Neural crest cell (in vitro differentiated cells): ENCODE results near the gene ERH. TPM values are rescaled to one million over a fixed set of nuclear protein-coding genes. Genes with fewer than 3 reads are reported as not detected.

Source experiments
- DNase-seq: peaks from one replicate; pipeline ENCODE4 v3.0.0; 2021; ENCODE audit warnings: low read depth, mixed read lengths, low spot score
- H3K27ac Mint-ChIP-seq: one replicate; pipeline ENCODE4 v1.8.0; 2021; ENCODE audit warnings: mild to moderate bottlenecking, mixed read lengths; ENCODE audit not compliant: unreplicated experiment
- H3K27me3 Mint-ChIP-seq: 2 replicates; pipeline ENCODE4 v1.8.0; 2021; ENCODE audit warnings: low read depth, mild to moderate bottlenecking, mixed read lengths
- H3K36me3 Mint-ChIP-seq: 2 replicates; pipeline ENCODE4 v1.8.0; 2021; ENCODE audit warnings: low read depth, mild to moderate bottlenecking, mixed read lengths
- H3K4me1 Mint-ChIP-seq: 2 replicates; pipeline ENCODE4 v1.8.0; 2021; ENCODE audit warnings: mixed read lengths
- H3K4me3 Mint-ChIP-seq: one replicate; pipeline ENCODE4 v1.8.0; 2021; ENCODE audit warnings: mild to moderate bottlenecking, mixed read lengths
- H3K9me3 Mint-ChIP-seq: 2 replicates; pipeline ENCODE4 v1.8.0; 2021; ENCODE audit warnings: mixed read lengths
- total RNA-seq: library from RNA; stranded (reverse); gene quantifications from 2 replicates; pipeline ENCODE4 v1.2.1, GENCODE V29; 2021
- TF ChIP-seq, protein P1 (sequence below): fragments of 200-600 bp; sonication (generic); conservative IDR thresholded peaks from 2 replicates; pipeline ENCODE4 v1.5.0; 2021; ENCODE audit warnings: antibody characterized with exemption, mild to moderate bottlenecking

The ERH gene
- total RNA-seq, 1 donor from 2014 or later = 456 TPM

GRCh38 chr14:69375722-69376121 is 22.4 kb downstream of the ERH start:
- Mint-ChIP-seq H3K9me3 (peaks cover 12% of the 10 kb centered on the region), H3K4me3 (no peak overlapping the region), H3K36me3 (peaks cover 56% of the 10 kb centered on the region), H3K27me3 (no peaks in the 10 kb centered on the region), H3K27ac (no peak overlapping the region), H3K4me1 (no peaks in the 10 kb centered on the region)
- TF ChIP-seq, protein P1, sequence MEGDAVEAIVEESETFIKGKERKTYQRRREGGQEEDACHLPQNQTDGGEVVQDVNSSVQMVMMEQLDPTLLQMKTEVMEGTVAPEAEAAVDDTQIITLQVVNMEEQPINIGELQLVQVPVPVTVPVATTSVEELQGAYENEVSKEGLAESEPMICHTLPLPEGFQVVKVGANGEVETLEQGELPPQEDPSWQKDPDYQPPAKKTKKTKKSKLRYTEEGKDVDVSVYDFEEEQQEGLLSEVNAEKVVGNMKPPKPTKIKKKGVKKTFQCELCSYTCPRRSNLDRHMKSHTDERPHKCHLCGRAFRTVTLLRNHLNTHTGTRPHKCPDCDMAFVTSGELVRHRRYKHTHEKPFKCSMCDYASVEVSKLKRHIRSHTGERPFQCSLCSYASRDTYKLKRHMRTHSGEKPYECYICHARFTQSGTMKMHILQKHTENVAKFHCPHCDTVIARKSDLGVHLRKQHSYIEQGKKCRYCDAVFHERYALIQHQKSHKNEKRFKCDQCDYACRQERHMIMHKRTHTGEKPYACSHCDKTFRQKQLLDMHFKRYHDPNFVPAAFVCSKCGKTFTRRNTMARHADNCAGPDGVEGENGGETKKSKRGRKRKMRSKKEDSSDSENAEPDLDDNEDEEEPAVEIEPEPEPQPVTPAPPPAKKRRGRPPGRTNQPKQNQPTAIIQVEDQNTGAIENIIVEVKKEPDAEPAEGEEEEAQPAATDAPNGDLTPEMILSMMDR = no peak
- no peak for DNase-seq

GRCh38 chr14:69375182-69375581 is 22.9 kb downstream of the ERH start:
- Mint-ChIP-seq H3K9me3 (peaks cover 12% of the 10 kb centered on the region), H3K27ac (no peak overlapping the region), H3K27me3 (no peaks in the 10 kb centered on the region), H3K36me3 (peaks cover 53% of the 10 kb centered on the region), H3K4me3 (no peak overlapping the region), H3K4me1 (no peaks in the 10 kb centered on the region)
- TF ChIP-seq, protein P1 = no peak
- no peak for DNase-seq

DNA sequence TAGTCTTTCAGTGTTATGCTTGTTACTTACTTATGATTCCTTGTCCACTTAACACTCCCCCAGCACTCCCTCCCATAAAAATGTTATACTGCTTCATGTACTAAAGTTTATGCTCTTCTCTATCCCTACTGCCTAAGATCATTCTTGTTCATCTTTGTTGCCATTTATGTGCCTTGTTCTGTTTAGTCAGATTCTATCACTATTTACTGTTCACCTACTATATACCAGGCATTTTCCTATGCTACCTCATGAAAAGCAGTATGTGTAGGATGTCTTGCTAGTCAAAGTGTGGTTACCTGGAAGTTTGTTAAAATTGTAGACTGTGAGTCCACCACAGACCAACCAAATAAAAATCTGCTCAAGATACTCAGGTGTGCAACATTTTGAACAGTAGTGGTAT is 23.9 kb downstream of the ERH start:
- DNase-seq = no peak
- TF ChIP-seq, protein P1 = no peak
- Mint-ChIP-seq H3K27me3 (no peaks in the 10 kb centered on the region), H3K9me3 (peaks cover 12% of the 10 kb centered on the region), H3K4me3 (no peak overlapping the region), H3K27ac (no peak overlapping the region), H3K36me3 (peaks cover 46% of the 10 kb centered on the region), H3K4me1 (no peaks in the 10 kb centered on the region)

DNA sequence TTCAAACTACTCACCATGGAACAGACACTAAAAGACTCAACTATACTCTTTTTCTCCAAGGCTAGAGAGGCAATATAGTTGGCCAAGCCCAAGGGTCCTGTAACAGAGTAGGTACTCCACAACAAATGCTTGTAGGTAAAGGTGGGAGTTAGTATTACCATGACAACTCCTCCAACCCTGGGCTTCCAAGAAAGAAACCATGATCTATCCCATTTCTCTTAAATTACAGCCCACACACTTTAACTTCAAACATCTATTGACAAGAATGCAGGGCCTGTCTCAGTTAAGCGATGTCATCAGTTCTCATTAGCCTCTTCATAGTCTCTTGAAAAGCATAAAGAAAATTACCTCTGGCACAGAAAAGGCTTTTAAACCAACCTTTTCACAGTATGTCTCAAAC is 25.0 kb downstream of the ERH start:
- Mint-ChIP-seq H3K9me3 (peaks cover 12% of the 10 kb centered on the region), H3K4me3 (no peak overlapping the region), H3K27me3 (no peaks in the 10 kb centered on the region), H3K36me3 (peaks cover 44% of the 10 kb centered on the region), H3K4me1 (no peaks in the 10 kb centered on the region), H3K27ac (no peak overlapping the region)
- DNase-seq = no peak
- TF ChIP-seq, protein P1 = no peak

DNA sequence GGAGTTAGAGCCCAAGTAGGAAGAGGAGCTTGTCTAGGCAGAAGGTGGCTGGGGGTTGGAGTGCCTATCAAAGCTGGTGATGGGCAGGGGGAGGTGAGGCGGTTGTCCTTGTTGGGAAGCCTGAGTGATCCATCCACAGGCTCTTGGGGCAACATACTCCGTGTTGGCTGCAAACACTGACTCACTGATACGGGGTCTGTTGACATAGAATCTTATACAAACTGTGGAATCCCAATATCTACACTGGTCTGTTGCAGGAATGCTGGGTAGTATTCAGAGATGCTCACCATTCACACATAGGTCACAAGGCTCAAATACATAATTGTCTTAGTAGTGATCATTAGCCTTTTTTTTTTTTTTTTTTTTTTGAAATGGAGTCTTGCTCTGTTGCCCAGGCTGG is 26.0 kb downstream of the ERH start:
- Mint-ChIP-seq H3K27me3 (no peaks in the 10 kb centered on the region), H3K27ac (no peak overlapping the region), H3K4me1 (no peaks in the 10 kb centered on the region), H3K36me3 (peaks cover 41% of the 10 kb centered on the region), H3K9me3 (peaks cover 10% of the 10 kb centered on the region), H3K4me3 (no peak overlapping the region)
- TF ChIP-seq, protein P1 = no peak
- DNase-seq = no peak

GRCh38 chr14:69370061-69370460 is 28.0 kb downstream of the ERH start:
- TF ChIP-seq, protein P1 = no peak
- no peak overlapping the region for H3K27ac Mint-ChIP-seq
- DNase-seq = no peak

More at GRCh38 chr14:69370061-69370460, 28.0 kb downstream of the ERH start:
- H3K9me3 Mint-ChIP-seq = no peaks in the 10 kb centered on the region
- H3K4me1 Mint-ChIP-seq = no peaks in the 10 kb centered on the region
- no peaks in the 10 kb centered on the region for H3K27me3 Mint-ChIP-seq
- H3K36me3 Mint-ChIP-seq = peaks cover 23% of the 10 kb centered on the region
- no peak overlapping the region for H3K4me3 Mint-ChIP-seq
